Hepatocyte (in vitro differentiated cells): ENCODE results near the gene AMOTL1. TPM values are rescaled to one million over a fixed set of nuclear protein-coding genes. Genes with fewer than 3 reads are reported as not detected.

Source experiments
- DNase-seq: peaks from one replicate; pipeline ENCODE4 v3.0.0-alpha.2; 2016; ENCODE audit warnings: low spot score
- H2AFZ ChIP-seq: fragments of 200-600 bp; sonication (generic); 2 replicates; pipeline ENCODE4 v1.6.0; 2016; ENCODE audit warnings: antibody characterized with exemption, mild to moderate bottlenecking
- H3K27ac ChIP-seq: fragments of 200-600 bp; sonication (generic); 2 replicates; pipeline ENCODE4 v1.5.1; 2016; ENCODE audit warnings: mild to moderate bottlenecking
- H3K27me3 ChIP-seq: fragments of 200-600 bp; sonication (generic); 2 replicates; pipeline ENCODE4 v1.6.1; 2016
- H3K36me3 ChIP-seq: fragments of 200-600 bp; sonication (generic); replicated peaks from 2 replicates; pipeline ENCODE4 v1.5.1; 2016; ENCODE audit warnings: low read depth; ENCODE audit not compliant: insufficient read depth
- H3K4me1 ChIP-seq: fragments of 200-600 bp; sonication (generic); 2 replicates; pipeline ENCODE4 v1.5.1; 2016; ENCODE audit warnings: mild to moderate bottlenecking, moderate library complexity; ENCODE audit not compliant: insufficient read depth
- H3K4me2 ChIP-seq: fragments of 200-600 bp; sonication (generic); 2 replicates; pipeline ENCODE4 v1.6.0; 2016
- H3K4me3 ChIP-seq: fragments of 200-600 bp; sonication (generic); 2 replicates; pipeline ENCODE4 v1.5.1; 2016; ENCODE audit warnings: mild to moderate bottlenecking
- H3K79me2 ChIP-seq: fragments of 200-600 bp; sonication (generic); 2 replicates; pipeline ENCODE4 v1.6.0; 2017; ENCODE audit warnings: mild to moderate bottlenecking
- H3K9me2 ChIP-seq: fragments of 200-600 bp; sonication (generic); replicated peaks from 2 replicates; pipeline ENCODE4 v1.6.0; 2017; ENCODE audit warnings: mild to moderate bottlenecking; ENCODE audit not compliant: insufficient read depth
- H3K9me3 ChIP-seq: fragments of 200-600 bp; sonication (generic); 2 replicates; pipeline ENCODE4 v1.5.1; 2016; ENCODE audit warnings: low read depth, mild to moderate bottlenecking
- H4K20me1 ChIP-seq: fragments of 200-600 bp; sonication (generic); 2 replicates; pipeline ENCODE4 v1.6.0; 2016; ENCODE audit warnings: mild to moderate bottlenecking; ENCODE audit not compliant: insufficient read depth, poor library complexity, severe bottlenecking
- EZH2 ChIP-seq: fragments of 200-600 bp; sonication (generic); IDR thresholded peaks from 2 replicates; pipeline ENCODE4 v1.6.1; 2016; ENCODE audit warnings: antibody characterized with exemption, mild to moderate bottlenecking, borderline replicate concordance
- EZH2phosphoT487 ChIP-seq: fragments of 200-600 bp; sonication (generic); IDR thresholded peaks from one replicate; pipeline ENCODE4 v1.6.1; 2018; ENCODE audit warnings: antibody characterized with exemption, mild to moderate bottlenecking, low read depth, moderate library complexity; ENCODE audit not compliant: unreplicated experiment, severe bottlenecking
- WGBS: methylation state at CpG from one replicate; pipeline ENCODE4 v1.1.6; 2016; ENCODE audit warnings: low lambda C conversion rate; ENCODE audit errors: missing lambda C conversion rate; 5-methylcytosine and 5-hydroxymethylcytosine counted together
- polyA plus RNA-seq: library from polyadenylated mRNA; unstranded; fragments of >200 nt; fragmentation: Nextera tagmentation; extraction: Ambion mirVana; gene quantifications from 2 replicates; pipeline ENCODE4 v1.2.1, GENCODE V29; 2016
- total RNA-seq: library from RNA; depleted of rRNA; stranded (reverse); fragments of >200 nt; gene quantifications from 2 replicates; pipeline ENCODE4 v1.2.3, GENCODE V29; 2014
- TF ChIP-seq, protein P1 (sequence below): fragments of 200-600 bp; sonication (generic); IDR thresholded peaks from 2 replicates; pipeline ENCODE4 v1.5.1; 2016; ENCODE audit warnings: antibody characterized with exemption, mild to moderate bottlenecking; ENCODE audit not compliant: poor library complexity

The AMOTL1 gene
- total and polyA plus RNA-seq, 2 experiments from 2014 or later, result 23.8 to 57.7 TPM

DNA sequence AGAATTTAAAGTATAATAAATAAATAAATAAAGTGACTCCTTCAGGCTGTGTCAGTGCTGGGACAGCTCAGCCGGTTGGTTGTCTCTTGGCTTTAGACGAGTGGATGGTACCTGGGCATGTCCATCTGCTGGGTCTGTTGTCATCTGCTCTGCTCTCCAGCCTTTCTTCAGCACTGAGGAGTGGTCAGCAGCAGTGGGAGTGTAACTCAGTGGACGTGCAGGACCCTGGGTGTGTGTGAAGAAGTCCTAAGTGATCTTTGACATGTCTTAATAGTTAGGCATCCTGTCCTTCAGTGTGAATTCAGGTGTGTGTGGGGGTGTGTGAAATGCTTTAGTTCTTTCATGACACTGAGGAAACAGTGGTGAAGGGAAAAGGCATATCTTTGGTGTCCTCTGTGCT is 24.3 kb downstream of the AMOTL1 start:
- H3K27me3 ChIP-seq, result no peaks in the 10 kb centered on the region
- H3K79me2 ChIP-seq, result peaks cover 98% of the 10 kb centered on the region
- H3K4me2 ChIP-seq, result no peak overlapping the region
- no peak for DNase-seq
- H4K20me1 ChIP-seq, result peaks cover 69% of the 10 kb centered on the region
- no peaks in the 10 kb centered on the region for H3K9me2 ChIP-seq
- H2AFZ ChIP-seq, result no peak overlapping the region
- no peak overlapping the region for H3K4me3 ChIP-seq
- H3K9me3 ChIP-seq, result no peaks in the 10 kb centered on the region
- no peaks in the 10 kb centered on the region for H3K36me3 ChIP-seq
- 88% methylated on average over 3 of the region's 3 CpGs for WGBS
- peaks cover 51% of the 10 kb centered on the region for H3K4me1 ChIP-seq
- TF ChIP-seq, protein P1, sequence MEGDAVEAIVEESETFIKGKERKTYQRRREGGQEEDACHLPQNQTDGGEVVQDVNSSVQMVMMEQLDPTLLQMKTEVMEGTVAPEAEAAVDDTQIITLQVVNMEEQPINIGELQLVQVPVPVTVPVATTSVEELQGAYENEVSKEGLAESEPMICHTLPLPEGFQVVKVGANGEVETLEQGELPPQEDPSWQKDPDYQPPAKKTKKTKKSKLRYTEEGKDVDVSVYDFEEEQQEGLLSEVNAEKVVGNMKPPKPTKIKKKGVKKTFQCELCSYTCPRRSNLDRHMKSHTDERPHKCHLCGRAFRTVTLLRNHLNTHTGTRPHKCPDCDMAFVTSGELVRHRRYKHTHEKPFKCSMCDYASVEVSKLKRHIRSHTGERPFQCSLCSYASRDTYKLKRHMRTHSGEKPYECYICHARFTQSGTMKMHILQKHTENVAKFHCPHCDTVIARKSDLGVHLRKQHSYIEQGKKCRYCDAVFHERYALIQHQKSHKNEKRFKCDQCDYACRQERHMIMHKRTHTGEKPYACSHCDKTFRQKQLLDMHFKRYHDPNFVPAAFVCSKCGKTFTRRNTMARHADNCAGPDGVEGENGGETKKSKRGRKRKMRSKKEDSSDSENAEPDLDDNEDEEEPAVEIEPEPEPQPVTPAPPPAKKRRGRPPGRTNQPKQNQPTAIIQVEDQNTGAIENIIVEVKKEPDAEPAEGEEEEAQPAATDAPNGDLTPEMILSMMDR, result no peak
- no peak for TF ChIP-seq EZH2
- TF ChIP-seq EZH2phosphoT487, result no peak
- no peak overlapping the region for H3K27ac ChIP-seq

DNA sequence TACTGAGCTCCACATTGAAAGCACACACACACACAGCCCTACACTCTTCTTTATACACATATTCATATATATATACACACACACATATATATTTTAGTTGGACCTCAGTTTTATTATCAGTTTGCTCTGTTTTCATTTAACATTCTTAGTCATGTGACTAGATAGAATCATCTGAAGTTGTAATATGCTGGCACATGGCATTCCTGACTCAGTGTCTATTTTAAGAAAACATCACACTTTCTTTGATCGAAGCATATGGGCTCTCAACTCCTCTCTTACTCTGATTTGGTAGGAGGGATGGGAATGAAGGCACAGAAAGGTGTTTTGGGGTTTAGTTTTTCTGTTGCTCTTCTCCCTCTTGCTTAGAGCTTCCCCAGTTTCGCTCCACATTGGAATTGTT is 24.8 kb downstream of the AMOTL1 start:
- Histone ChIP-seq H4K20me1 (peaks cover 71% of the 10 kb centered on the region), H3K4me3 (no peak overlapping the region), H3K9me2 (no peaks in the 10 kb centered on the region), H3K9me3 (no peaks in the 10 kb centered on the region), H3K4me2 (no peak overlapping the region), H3K27ac (no peak overlapping the region), H3K79me2 (peaks cover 99% of the 10 kb centered on the region), H3K4me1 (peaks cover 51% of the 10 kb centered on the region), H3K36me3 (no peaks in the 10 kb centered on the region), H2AFZ (no peak overlapping the region), H3K27me3 (no peaks in the 10 kb centered on the region)
- WGBS, result 98% methylated on average over 2 of the region's 2 CpGs
- no peak for DNase-seq
- TF ChIP-seq EZH2, result no peak
- no peak for TF ChIP-seq EZH2phosphoT487
- TF ChIP-seq, protein P1, result no peak

DNA sequence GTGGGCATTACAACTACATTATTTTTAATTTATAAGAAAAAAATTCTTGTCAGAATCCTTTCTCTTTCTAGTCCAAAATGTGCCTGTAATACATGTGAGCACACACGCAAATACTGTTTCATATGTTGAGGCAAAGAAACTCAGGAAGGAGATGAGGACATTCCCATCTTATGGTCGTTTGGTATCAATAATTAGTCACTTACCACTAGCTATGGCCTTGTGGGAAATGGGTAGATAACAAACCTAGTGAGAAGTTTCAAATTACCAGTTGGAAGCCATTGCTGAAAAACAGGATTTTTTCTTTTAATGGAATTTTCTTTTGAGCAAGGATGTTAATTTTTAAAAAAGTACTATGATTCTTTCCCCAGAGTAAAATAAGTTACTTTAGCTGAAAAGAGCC is 25.7 kb downstream of the AMOTL1 start:
- Histone ChIP-seq H3K27ac (peak overlapping the region; percentile 69), H3K27me3 (no peaks in the 10 kb centered on the region), H3K79me2 (peaks cover 100% of the 10 kb centered on the region), H3K4me1 (peaks cover 48% of the 10 kb centered on the region), H3K9me2 (no peaks in the 10 kb centered on the region), H3K4me2 (peak overlapping the region; percentile 31), H2AFZ (no peak overlapping the region), H4K20me1 (peaks cover 76% of the 10 kb centered on the region), H3K9me3 (no peaks in the 10 kb centered on the region), H3K4me3 (no peak overlapping the region), H3K36me3 (no peaks in the 10 kb centered on the region)
- no peak for TF ChIP-seq EZH2phosphoT487
- TF ChIP-seq, protein P1, result no peak
- TF ChIP-seq EZH2, result no peak
- WGBS, result 75% methylated on average over 2 of the region's 2 CpGs
- DNase-seq, result no peak
